ENCODE results near the gene G3BP1. TPM values are rescaled to one million over a fixed set of nuclear protein-coding genes. Genes with fewer than 3 reads are reported as not detected.
A peak's percentile ranks its signal among the peaks of the same experiment; 100 is the strongest.
"Not testable (repeated sequence)": the region's sequence is repeated elsewhere in the genome, so short reads cannot be mapped to it uniquely, and the experiment has no call there.

The G3BP1 gene
- polyA plus RNA-seq, 1 donor, result 95.0 TPM

DNA sequence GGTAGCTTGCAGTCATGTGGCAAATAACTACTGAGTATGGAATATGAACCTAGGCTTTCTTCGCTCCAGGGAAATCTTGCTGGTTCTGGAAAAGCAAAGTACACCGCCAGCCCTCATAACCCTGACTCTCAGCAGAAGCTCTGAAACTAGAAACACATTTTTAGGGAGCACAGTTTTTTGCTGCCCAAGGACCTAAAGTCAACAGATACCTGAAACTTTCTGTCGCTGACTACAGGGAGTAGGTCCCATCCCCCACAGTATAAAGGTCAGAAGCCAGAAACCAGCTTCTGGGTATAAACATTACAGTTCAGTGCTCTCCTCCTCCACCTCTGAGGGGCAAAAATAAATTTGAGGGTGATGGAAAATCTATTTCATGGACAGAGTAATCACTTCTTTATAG, 16.4 kb upstream of the G3BP1 start:
- no peak for DNase-seq (ENCODE audit: low read depth)

DNA sequence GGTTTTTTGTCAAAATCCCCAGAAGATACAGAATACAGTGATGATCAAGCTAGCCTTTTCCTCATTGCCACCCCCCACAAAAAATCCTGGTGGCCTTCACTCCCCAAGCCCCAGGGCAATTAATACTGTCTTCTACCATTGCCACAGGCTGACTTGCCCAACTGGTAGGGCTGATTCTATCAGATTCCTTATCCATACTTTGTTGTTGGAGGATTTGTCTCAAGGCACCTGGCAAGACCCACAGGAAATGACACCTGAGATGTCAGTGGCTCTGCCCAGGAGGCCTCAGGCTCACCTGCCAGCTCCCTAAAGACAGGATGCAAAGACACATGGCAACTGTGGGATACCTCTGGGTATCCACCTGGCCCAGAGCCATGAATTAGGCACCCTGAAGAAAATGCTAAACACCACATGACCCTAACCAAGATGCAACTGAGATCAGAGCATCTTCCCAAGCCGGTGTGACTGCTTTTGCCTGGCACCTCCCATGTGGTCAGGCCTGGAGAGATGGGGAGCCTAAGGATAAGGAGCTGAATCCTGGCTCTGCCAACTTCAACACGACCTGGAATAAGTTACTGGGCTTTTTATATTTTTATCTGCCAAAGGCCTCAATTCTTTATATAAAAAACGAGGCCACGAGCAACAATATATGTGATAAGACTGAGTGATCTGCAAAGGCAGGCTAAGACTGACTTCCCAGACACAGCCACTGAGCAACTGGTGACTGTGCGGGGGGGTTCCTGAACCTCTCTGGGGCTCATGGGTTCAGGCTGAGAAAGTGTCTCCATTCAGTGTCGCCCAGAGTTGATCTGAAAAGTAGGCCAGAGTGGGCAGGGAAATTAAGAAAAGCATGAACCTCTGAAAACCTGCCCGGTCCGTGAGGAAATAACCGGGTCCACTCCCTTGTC, 14.3 kb upstream of the G3BP1 start:
- DNase-seq (ENCODE audit: low read depth), result no peak

DNA sequence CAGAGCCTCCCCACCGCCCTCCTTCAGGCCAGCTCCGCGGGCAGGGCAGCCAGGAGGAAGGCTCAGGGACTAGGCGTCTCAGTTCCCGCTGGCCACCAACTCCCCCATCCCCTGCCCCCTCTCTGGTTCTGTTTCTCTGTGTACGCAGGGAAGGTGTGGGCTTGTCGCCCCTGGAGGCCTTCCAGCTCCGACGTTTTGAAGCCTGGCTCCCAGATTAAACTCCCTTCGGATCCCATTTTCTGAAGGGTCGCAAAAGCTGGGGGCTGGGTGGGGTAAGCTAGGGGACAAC, 13.7 kb upstream of the G3BP1 start:
- DNase-seq (ENCODE audit: low read depth), result no peak

DNA sequence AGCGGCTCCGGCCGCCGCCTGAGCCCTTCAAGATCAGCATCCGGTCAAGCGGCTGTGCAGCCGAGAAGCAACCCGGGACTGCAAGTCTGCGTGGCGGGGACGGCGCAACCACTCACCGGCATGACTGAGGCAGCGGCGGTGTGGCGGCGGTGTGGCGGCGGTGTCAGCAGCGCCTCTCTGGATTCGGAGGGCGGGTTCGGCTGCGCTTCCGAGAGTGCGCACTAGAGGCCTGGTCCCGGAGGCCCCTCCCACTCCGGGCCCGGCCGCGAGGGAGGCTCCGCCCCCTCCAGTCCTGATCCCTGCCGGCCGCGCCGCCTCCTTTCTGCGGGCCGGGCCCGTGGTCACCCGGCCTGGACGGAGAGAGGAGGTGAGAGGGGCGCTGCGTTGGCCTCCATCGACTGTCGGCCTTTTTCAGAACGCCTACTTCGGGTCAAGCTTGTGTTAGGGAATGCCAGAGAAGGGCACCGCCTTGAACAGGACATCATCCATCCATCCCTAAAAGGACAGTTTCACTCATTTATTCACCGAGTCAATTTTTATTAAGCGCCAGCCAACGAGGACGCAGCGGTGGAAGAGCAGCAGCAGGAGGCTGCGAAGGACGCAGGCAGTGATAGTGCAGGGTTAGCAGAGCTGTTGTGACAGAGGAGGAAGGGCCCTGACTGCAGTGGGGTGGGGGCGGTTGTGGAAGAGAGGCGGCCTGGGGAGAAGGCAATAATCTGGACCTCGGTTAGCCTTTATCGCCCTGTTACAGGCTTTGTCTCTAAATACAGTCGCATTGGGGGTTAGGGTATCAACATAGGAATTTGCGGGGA, 13.1 kb upstream of the G3BP1 start, which contains the start of gene ATOX1:
TSS of gene ATOX1 (minus strand) at position 202 of the 812 bp plus-strand sequence. CDS start at position 122, 80 bp downstream.
- DNase-seq (ENCODE audit: low read depth), result peak; percentile 73

DNA sequence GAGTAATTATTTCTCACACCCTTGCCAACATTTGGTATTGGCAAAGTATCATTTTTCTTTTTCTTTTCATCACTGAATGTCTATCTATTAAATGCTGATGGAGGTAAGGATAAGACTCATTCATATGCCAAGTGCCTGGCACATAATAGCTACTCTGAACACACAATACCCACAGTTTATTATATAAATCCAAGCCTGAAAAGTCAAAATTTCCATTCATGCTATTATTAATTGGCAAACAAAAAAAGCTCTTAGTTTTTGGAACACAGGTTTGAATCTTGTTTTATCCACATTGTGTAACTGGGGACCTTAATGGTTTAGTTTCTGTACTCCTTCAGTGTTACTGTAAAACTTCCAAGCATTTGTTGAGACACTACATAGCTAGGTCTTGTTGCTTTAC, 7.0 kb upstream of the G3BP1 start:
- DNase-seq (ENCODE audit: low read depth), result no peak

DNA sequence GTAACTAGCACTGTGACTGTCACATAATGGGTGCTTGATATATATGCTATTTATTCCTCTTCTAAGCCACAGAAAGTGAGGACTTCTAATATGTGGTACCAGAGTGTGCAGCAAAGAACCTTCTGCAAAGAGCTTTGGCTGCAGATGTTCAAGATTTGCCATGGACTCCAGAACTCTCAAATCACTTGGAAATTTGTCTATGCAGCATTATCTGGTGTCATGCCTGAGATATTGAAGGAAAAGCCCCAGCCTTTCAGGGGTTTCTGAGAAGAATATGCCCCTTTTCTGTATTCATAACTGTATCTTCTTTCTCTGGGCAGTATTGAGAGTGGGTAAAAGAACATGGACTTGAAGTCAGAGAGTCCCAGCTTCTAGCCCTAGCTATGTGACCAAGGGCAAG, 4.8 kb upstream of the G3BP1 start:
- no peak for DNase-seq (ENCODE audit: low read depth)

DNA sequence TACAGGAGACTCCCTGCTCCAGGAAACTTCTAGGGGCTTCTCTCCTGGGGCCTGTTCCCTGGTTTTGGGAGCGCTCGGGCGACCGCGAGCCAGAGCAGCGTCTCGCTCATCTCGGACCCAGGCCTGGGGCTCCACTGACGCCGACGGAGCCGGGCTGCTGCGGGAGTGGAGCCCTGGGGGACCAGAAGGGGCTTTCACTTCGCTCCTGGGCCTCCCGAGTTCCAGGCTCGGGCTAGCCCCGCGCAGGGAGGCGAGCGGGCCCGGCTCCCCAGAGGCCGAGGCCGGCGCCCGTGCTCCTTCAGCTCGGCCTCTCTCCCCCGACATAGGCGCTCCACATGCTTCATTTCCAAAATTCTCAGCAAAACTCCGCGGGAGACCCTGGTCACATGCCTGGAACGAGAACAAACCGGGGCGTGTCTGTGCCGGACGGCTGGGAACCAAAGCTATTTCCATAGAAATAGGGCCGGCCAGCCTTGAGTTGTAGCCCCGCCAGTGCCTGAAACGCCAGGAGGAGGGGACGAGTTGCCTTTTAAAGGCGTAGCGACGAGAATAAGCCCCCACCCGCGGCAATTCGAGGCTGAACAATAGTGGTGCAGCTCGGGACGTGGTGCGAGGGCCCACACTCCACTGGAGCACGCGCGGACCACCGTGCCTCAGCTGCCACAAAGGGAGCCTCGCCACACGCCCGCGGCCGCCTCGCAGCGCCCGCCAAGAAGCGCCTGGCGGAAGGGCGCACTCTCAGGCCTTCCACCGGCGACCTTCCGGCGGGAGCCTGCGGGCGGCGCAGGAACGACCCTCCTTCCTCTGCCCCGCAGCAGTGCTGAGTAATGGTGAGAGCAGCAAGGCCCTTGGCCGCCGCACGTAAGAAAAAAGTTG, 1.1 kb upstream of the G3BP1 start:
- no peak for DNase-seq (ENCODE audit: low read depth)

DNA sequence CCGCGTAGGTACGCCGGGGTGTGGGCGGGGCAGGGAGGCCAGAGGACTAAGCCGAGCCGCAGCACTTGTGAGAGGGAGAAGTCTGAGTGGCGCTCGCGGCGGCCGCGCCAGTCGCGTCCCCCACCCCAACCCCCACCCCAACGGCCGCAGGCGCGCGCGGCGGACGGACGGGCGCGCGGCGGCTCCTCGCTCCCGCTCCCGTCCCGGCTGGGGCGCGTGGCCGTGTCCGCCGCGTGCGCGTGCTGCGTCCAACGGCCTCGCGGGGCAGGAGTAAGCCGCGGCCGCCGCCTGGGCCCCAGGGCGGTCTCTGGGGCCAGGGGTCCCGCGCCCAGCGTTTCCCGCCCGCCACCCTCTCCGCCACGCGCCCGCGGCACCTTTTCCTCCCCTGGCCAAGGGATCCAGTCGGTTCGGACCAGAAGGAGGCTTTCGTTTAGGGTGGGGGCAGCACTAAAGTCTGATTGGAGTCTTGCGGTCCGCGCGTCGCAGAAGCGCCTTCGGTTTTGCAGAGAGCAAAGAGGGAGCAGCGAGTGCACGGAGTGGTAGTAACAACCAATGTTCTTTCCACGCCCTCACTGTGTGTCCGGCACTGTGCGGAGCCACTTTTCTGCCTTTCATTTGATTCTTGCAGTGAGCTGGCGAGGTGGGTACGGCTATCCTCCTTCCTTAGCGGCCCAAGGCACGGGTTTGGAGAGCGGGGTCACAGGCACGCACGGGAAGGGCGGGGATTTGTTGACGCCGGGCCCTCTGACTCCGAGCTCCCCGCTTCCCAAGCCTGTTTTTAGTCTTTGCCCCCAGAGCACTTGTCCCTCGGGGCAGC, 483 bp downstream of the G3BP1 start:
- no peak for DNase-seq (ENCODE audit: low read depth)

DNA sequence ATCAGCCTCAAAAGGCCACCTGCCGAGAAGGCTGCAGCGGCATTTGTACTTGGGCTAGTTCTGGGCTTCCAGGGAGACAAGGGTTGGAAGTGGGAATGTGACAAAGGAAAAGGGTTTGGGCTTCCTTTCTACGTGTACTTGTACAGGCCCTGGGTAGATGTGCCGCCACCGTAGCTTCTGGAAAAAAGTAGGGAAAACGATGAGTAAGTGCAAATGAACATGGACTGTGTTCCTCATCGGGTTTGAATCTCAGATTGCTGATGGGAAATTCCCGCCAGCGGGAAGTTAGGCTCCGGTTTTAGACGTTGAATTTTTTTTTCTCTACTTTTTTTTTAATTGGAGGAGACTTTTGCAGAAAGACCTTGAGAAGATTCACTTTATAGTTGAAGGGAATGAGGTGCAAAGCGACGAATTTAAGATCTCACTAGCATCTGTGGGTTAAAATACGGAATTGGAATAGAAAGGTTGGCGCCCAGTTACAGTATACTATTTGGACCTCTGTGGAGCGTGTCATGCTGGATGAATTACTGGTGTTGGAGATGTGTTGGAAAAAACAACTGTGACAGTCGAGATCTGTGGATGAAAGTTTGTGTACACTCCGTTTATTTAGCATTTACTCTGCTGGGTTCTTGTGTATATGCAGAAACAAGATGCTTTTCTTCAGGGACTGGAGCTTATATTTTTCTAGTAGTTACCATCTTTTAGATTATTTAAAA, 1.2 kb downstream of the G3BP1 start:
- DNase-seq (ENCODE audit: low read depth), result no peak

DNA sequence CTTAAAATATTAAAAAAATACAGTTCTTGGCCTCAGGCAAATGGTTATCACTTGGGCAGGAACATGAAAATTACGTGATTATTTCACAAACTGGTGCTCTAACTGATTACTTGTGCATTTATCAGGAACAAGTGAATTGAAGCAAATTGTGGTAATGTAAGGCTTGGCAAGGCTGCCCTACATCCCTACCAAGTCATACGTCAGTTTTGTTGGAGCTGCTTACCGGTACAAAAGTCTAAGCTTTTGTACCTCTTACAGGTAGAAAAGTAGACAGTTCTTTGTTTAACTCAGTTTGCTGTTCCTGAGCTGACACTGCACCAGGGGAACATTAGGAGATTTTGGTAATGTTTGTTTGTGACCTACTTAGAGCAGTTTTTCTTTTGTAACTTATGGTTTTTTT, 2.2 kb downstream of the G3BP1 start:
- no peak for DNase-seq (ENCODE audit: low read depth)

DNA sequence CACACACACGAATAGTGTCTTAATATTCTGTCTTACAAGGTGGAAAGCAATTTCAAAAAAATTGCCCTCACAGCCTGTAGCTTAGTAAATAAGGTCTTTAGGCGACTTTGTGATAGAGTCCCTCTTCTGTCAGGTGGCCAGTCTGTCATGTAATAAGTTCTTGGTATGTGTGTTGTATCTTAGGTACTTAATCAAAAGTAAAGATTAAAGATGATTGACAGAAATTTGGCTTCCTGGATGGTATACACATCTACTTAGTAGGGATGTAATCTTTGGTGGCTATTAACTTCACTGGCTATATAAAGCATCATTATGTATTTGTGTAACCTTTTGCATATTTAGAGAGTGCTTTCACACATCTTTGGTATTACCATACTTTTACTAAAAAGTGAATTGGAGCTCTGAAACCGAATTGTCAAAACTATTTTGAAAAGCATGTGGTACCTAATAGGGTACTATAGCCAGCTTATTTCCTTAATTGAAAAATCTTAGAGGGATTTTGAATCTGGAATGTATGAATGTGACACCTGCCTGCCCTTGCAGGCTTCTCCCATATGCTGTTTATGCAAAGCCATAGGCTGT, 3.4 kb downstream of the G3BP1 start:
- no peak for DNase-seq (ENCODE audit: low read depth)

DNA sequence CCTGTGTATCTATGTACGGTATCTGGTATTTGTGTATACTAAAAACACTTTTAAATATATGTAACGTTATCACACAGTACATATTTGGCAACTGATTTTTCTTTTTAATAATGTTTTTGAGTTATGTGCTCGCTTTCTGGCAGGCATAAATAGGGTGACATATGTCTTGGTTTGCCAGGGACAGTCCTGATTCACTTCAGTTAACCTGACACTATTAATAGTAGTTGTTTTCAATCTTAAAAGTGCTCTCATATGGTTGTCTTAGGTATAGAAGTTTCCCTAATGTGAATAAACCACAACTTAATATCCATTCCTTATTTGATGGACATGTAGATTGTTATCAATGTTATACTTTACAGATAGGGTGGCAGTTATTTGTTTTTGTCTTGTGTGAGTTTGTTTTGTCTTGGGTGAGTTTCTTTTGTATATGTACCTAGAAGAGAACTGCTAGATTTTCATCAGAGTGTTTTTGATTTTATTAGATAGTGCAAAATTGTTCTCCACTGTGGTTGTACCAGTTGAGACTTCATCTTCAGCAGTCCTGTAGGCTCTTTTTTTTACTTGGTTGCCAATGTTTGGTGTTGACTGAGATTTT, 7.9 kb downstream of the G3BP1 start:
- no peak for DNase-seq (ENCODE audit: low read depth)

DNA sequence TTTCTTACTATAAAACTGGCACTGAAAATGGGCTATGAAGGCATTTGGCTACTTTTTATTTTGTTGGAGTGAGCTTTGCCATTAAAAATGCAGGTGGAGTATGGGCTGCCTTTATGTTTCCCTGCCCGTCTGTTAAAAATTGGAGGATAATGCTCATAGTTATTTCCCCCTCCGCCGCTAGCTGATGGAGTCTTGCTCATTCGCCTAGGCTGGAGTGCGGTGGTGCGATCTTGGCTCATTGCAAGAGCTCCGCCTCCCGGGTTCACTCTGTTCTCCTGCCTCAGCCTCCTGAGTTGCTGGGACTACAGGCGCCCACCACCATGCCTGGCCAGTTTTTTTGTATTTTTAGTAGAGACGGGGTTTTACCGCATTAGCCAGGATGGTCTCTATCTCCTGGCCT, 8.6 kb downstream of the G3BP1 start:
- DNase-seq (ENCODE audit: low read depth), result no peak

DNA sequence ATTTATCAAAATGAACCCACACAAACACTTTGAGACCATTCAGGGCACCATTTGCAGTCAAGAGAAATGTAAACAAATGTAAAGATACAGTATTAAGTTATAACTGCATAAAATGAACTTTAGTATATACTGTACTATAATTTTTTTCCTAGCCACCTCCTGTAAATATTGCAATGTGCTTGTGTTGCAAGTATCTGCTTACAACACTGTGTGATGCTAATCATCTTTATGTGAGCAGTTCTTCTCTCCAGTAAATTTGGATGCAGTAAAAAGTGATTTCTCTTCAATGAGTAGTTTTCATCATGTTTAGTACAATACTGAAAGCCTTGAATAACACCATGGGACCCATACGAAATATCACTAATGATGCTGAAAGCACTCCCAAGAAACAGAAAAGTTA, 9.4 kb downstream of the G3BP1 start:
- DNase-seq (ENCODE audit: low read depth), result no peak

DNA sequence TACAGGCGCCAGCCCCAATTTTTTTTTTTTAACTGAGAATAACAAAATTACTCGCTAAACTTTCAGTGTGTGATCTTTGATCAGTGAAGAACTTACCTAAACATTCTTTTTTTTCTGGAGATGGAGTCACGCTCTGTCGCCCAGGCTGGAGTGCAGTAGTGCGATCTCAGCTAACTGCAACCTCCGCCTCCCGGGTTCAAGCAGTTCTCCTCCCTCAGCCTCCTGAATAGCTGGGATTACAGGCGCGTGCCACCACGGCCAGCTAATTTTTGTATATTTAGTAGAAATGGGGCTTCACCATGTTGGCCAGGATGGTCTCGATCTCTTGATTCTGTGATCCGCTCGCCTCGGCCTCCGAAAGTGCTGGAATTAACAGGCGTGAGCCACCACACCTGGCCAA, 11.9 kb downstream of the G3BP1 start:
- not testable (repeated sequence) for DNase-seq (ENCODE audit: low read depth)

DNA sequence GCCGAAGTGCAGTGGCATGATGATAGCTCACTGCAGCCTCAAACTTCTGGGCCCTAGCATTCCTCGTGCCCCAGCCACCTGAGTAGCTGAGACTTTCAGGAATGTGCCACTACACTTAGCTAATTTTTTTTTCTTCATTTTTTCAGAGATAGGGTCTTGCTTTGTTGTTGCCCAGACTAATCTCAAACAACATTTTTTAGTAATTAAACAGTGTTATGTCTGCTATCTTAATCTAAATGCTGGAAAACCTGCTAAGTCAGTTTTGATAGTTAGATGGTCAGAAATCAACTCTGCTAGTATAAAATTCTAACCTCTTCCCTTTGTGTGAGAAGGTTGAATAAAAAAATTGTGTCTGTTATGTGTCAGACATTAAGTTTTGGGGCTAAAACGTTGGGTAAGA, 12.4 kb downstream of the G3BP1 start:
- DNase-seq (ENCODE audit: low read depth), result no peak

DNA sequence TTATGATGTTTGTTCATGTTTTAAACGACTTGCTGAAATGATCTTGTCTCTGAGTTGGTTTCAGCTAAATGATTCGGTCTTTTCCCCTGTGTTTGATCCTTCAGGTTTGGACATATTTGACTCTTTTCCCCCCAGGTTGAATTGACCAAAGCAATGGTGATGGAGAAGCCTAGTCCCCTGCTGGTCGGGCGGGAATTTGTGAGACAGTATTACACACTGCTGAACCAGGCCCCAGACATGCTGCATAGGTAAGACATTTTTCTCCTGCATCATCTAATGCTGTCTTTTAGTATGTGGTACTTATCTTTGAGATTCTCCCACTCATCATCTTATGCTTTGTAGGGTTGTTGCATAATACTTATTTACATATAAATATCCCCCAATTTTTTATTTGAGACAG, 14.7 kb downstream of the G3BP1 start:
- no peak for DNase-seq (ENCODE audit: low read depth)

DNA sequence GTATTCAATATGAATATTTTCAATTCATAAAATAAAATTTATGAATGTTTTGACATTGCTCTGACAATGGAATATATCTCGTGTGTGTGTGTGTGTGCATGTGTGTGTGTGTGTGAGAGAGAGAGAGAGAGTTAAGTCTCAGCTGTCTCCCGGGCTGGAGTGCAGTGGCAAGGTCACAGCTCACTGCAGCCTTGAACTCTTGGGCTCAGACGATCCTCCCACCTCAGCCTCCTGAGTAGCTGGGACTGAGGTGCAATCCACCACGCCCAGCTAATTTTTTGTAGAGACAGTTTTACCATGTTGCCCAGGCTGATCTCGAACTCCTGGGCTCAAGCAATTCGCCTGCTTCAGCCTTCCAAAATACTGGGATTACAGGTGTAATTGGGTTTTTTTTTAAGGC, 16.1 kb downstream of the G3BP1 start:
- DNase-seq (ENCODE audit: low read depth), result no peak

DNA sequence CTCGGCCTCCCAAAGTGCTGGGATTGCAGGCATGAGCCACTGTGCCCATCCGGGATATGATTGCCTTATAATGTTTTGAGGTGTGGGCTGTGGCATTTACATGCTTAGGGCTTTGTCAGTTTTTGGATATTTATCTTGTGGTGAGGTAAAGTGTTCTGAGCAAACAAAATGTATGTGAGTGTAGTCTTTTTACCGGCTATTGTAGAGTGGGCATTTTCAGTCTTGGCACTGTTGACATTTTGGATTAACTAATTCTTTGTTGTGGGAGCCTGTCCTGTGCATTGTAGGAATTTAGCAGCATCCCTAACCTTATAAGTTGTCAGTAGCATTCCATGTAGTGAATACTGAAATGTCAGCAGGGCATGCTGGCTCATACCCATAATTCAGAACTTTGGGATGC, 21.6 kb downstream of the G3BP1 start:
- DNase-seq (ENCODE audit: low read depth), result no peak

DNA sequence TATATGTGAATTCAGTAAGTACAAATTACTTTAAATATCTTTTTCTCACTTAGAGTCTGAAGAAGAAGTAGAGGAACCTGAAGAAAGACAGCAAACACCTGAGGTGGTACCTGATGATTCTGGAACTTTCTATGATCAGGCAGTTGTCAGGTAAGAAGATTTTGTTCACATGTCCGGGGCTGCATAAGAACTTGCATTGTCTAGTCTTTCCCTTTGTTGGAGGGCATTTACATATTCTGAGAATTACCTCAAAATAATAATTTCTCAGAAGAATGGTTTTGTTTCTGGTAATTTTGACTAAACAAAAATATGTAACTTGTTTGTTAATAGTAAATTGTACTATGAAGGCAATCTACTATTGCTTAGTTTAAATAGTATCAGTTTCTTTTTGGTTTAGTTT, 23.7 kb downstream of the G3BP1 start:
- DNase-seq (ENCODE audit: low read depth), result no peak

Data from forelimb muscle (tissue), 1 donor.